NCI-H526 treated with DMSO at 0.1 percent for 48 hours (cell line): ENCODE results near the gene KLHL3.
A peak's percentile ranks its signal among the peaks of the same experiment; 100 is the strongest.

Experiments used
- DNase-seq: peaks from one replicate; lab custom pipeline; 2025; lab: John Stamatoyannopoulos, UW

KLHL3 gene

GRCh38 chr5:137633896-137634295 is 102.0 kb downstream of the KLHL3 start:
- DNase-seq, result no peak

GRCh38 chr5:137632716-137633115 is 103.2 kb downstream of the KLHL3 start:
- DNase-seq, result no peak

GRCh38 chr5:137631453-137631852 is 104.4 kb downstream of the KLHL3 start:
- no peak for DNase-seq

DNA sequence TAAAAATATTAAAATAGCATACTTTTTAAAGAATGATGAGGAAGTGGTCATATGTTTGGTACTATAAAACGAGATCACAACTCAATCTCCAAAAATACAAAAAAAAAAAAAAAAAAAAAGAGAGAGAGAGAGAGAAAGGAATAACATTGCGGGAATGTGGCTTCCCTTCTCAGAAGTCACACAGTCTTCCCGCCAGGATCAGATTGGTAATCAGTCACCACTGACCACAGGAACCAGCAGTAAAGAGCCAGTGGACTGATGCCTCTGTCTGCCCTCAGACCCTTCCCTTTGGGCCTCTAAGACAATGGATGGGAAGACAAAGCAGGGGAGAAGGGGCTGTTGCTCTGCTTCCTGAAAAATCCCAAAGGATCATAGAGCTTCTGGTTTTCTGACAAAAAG is 104.9 kb downstream of the KLHL3 start:
- no peak for DNase-seq

- no peak for DNase-seq
These were observed 105.5 kb downstream of the KLHL3 start for GRCh38 chr5:137630216-137630971.

GRCh38 chr5:137629646-137630045 is 106.2 kb downstream of the KLHL3 start:
- peak; percentile 27 for DNase-seq

GRCh38 chr5:137627706-137628105 is 108.2 kb downstream of the KLHL3 start:
- DNase-seq, result no peak

- no peak for DNase-seq
These were observed 108.6 kb downstream of the KLHL3 start for GRCh38 chr5:137627293-137627692.

GRCh38 chr5:137624786-137625349 is 111.0 kb downstream of the KLHL3 start:
- DNase-seq, result no peak

GRCh38 chr5:137622850-137623249 is 113.0 kb downstream of the KLHL3 start:
- DNase-seq, result no peak

- DNase-seq, result no peak
These were observed 113.7 kb downstream of the KLHL3 start for GRCh38 chr5:137621861-137622823.

DNA sequence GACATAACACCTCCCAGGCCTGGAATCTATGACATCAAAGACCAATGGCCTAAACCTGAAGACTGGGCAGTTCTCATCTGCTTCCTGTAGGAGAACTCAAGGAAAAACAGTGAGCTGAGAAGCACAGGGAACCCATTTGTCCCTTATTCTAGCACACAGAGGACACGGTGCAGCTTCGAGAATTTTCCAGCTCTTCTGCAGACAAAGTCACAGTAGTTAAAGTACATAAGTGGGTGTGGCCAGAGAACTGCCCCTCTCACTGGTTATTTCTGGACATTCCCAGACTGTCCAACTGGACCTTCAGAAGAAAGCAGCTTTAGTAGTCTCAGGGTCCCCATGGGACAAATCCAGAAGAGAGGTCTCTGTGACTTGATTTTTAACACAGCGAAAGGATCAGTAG is 114.6 kb downstream of the KLHL3 start:
- DNase-seq, result no peak

DNA sequence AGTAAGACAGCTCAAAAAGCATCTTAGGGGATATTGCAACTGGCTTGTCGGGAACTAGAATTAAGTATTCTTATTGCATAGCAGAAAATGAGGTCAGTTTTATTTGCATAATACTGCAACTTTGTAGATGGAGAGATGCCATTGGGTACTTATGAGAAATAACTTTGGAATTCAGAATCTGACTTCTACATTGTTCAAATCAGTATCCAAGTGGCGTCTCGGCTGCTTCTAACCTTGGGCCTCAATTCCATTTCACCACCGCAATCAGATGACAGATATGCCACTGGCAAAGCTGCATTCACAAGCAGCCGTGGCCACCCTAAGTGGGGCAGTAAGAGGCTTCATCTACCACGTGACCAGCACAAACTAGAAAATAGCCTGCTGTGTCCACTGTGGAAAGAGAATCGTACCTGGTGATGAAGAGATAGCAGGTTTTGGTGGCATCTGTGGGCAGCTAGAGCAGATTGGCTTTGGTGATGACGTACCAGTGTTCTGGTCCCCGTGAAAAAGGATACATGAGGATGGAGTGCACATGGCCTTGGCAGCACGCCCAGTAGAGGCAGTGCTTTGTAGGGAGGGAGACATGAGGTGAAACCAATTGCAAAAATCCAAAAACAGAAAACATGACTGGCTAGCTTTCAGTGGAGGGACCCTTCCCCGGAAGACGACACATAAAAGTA is 116.6 kb downstream of the KLHL3 start:
- DNase-seq, result no peak

DNA sequence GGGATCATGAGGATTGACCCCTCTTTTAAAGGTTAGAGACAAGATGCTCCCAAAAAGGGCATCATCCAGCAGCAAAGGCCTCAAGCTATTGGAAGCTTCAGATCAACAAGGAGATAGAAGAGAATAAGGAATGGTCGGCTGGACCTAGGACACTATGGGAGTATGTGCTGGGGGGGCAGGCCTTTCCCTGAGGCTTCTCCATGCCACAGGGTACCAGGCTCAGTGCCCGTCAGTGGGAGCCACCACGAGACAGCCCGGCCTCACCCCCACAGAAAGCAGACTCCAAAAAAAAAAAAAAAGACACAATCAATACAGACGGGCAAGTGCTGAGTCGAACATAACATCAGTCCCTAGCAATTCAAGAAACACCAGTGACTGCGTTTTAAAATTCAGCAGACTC is 117.4 kb downstream of the KLHL3 start:
- DNase-seq, result no peak

DNA sequence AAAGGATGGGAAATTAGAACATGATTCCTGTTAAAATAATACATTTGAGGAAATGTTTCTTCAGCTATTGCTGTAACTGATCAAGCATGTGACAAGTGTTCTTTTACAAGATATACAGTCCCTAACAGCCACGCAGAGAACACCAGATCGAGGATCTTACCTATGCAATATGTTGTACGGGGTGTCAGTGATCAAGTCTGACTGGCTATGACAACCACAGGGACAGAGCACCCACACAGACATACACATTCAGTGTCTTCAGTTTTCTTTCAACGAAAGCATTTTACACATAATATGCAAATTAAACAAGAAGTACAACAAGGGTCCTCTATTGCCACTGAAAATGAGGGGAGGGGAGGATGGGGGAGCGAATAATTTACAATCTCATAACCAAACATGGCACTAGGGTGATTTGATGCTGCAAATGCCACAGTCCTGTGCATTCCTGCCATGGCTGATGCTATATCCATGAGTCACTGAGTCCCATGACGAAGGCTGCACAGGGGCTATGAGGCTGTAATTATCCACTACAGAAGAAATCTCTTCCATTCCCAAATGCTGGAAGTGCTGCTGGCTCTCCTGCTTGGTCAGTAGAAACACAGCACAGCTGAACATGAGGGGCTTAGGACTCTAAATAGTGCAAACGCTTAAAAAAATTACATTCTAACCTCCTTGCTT is 118.2 kb downstream of the KLHL3 start:
- DNase-seq, result peak; percentile 10

DNA sequence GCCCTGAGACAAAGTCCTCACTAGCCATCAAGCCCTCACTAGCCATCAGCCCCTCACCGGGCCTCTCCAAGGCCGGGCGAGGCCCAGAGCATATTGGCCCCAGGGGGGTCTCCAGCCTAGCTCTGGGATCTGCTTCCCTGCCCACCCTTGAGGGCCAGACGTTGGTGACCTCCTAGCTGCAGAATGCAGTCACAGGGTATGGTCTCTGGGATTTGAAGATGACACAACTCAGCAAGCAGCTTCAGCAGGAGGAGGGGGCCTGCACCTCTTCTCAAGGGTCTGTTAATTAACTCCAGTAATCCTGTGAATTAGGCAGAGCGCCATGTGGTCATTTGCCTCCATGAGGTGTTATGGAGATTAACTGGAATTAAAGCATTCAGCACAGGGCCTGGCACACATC is 119.8 kb downstream of the KLHL3 start:
- DNase-seq, result no peak

DNA sequence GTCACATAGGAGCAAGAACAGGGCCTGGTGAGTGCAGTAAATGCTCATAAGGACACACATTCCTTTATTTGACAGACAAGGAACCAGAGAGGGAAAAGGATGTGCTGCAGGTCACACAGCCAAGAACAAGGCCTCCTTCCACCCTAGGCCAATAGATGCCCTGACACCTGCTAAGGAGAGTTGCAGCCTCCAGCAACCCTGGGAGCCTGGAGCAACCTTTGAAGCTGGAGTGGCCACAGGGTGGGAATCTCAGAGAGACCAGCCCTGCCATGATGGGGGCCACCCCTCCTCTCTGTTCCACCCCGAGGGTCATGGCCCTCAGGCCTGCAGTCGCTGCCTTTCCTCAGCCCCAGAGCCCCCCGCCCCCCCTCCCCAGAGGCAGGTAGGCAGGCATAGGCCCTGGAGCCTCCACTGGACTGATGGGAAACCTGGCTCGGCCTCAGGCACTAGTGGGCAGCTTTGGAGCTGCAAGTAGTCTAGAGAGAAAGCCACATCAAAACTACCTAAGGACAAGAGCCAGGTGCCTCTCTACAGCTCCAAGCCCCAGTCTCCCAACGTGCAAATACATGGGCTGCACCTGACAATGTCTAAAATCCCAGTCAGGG is 120.6 kb downstream of the KLHL3 start:
- no peak for DNase-seq

DNA sequence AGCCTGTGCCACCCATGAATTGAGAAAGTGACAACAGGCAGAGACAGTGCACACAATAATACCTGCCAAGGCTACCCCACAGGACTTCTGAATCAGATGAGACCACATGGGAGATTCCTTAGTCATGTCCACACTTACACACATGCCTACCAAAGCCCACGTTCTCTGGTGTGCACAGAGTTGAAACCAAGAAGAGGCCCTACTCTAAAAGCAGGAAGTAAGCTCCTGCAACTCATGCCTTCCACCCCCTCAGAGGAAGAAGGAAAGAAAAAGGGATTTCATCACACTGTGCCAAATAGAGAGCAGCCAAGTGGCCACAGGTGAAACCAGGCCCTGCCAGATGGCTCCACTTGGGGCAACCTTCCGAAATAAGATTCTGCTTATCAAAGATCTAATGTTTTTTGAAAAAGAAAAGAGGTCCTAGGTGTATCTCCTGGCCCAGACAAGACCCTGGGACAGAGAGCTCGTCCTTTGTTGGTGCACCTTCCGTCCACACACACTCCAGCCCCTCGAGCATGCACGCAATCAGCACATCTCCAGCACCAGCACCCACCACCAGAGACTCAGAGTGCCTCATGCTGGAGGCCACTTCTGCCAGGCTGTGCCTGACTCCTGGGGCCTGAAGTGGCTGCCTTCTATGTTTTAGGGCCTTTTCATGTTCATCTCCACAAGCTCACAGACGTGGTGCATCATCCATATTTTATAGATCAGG is 122.2 kb downstream of the KLHL3 start:
- DNase-seq, result no peak

DNA sequence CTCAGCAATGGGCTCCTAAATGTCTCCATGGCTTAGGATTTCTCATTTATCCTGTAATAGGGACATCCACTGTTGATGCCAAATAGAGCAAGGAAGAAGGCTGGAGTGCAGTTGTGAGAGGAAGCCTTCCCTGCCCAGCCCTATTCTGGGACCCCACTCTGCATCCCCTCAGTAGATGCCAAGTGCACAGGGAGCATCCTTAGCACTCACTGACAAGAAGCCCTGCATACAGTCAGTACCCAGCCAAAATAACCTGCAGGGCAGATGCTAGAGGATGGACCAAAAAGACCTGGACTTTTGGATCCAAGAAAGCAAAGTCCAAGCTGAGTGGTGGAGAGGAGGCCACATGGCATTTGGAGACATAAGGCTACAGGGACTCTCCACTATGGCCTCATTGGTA is 123.3 kb downstream of the KLHL3 start:
- no peak for DNase-seq

DNA sequence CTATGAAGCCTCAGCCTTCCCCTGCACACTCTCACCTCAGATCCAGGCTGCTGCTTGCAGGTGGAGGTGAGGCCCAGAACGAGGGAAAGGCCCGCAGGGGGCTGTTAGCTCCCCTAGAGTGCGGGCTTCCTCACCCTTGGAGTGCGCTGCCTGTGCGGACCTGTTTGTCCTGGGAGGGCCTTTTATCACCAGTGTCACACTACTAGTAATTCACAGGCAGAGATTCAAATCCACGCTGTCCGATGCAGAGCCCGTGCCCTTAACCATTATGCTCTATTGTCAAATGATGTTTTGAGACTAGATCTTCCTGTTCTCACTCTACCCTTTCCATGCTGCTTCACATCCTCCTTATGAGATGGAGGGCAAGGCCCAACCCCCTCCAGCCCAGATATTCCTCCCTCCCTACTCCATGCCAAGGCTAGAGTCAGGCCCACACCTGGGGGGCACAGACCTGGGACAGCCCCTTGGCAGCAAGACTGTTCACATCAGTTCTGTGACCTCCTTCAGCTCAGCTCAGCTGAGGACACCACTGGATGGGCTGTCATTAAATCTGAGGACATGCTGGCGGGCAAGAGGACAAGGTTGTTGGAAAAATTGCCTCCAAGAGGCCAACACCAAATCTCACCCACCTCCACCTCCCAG is 124.0 kb downstream of the KLHL3 start:
- DNase-seq, result no peak
